NT2/D1 (cell line): ENCODE measurements around the gene LILRB2.
"Not testable (repeated sequence)": the region's sequence is repeated elsewhere in the genome, so short reads cannot be mapped to it uniquely, and the experiment has no call there.

Experiments
- SUZ12 ChIP-seq: IDR thresholded peaks from 2 replicates; pipeline ENCODE4 v1.6.1; 2011; ENCODE audit not compliant: insufficient read length, insufficient read depth; ENCODE audit errors: extremely low read depth
- YY1 ChIP-seq: IDR thresholded peaks from 2 replicates; pipeline ENCODE4 v1.6.1; 2011; ENCODE audit not compliant: insufficient read length, insufficient read depth
- ZNF274 ChIP-seq: IDR thresholded peaks from 2 replicates; pipeline ENCODE4 v1.6.1; 2011; ENCODE audit warnings: mild to moderate bottlenecking, low read depth, low read length

DNA sequence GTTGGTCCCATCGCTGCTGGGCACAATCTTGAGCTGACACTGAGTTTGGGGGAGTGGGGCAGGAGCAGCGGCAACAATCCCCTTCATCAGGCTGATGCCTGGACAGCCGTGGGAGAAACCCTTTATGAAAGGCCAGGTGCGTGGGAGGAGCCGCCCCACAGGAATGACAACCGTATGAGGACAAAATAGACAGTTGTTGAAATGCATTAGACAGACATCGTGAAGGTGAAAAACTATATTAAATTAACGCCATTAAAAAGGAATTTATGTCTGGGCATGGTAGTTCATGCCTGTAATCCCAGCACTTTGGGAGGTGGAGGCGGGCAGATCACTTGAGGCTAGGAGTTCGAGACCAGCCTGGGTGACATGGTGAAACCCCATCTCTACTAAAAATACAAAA lies 56.3 kb downstream of the LILRB2 start:
- TF ChIP-seq YY1, ZNF274, SUZ12: not testable (repeated sequence)
